HG03432 (cell line): ENCODE results near the gene TLR2.

Experiments
- ATAC-seq: cut with Tn5 transposase; IDR thresholded peaks from one replicate; pipeline ENCODE4 v1.9.1; 2021; ENCODE audit warnings: mild to moderate bottlenecking, moderate library complexity; ENCODE audit not compliant: unreplicated experiment

TLR2 gene

GRCh38 chr4:153728660-153729059, 44.6 kb downstream of the TLR2 start:
- peak; percentile 67 for ATAC-seq

- no peak for ATAC-seq
Measured at GRCh38 chr4:153729895-153730294, 45.8 kb downstream of the TLR2 start.

- no peak for ATAC-seq
Measured at GRCh38 chr4:153731239-153731638, 47.2 kb downstream of the TLR2 start.

DNA sequence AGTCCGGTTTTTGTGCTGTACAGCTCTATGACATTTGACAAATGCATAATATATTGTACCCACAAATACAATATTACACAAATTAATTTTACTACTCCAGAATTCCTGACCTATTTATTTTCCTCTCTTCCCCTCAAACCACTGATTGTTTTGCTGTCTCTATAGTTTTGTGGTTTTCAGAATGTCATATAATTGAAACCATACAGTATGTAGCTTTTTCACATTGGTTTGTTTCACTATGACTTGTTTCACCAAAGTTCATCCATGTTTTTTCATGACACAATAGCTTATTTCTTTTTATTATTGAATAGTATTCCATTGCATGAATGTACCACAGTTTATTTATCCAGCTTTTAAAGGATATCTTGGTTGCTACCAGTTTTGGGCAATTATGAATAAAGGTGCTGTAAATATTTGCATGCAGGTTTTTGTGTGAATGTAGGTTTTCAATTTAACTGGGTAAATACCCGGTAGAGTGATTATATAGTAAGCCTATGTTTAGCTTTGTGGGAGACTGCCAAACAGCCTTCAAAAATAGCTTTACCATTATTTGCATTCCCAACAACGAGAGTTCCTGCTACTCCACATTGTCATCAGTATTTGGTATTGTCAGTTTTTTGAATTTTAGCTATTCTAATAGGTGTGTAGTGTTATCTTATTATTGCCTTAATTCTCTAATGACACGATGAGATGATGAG, 49.8 kb downstream of the TLR2 start:
- peak; percentile 67 for ATAC-seq

GRCh38 chr4:153735906-153736461, 51.9 kb downstream of the TLR2 start:
- no peak for ATAC-seq

GRCh38 chr4:153741541-153741940, 57.5 kb downstream of the TLR2 start:
- ATAC-seq = no peak

GRCh38 chr4:153745651-153746050, 61.6 kb downstream of the TLR2 start:
- no peak for ATAC-seq

GRCh38 chr4:153747406-153747955, 63.4 kb downstream of the TLR2 start:
- no peak for ATAC-seq

- ATAC-seq = no peak
Measured at GRCh38 chr4:153748378-153748777, 64.3 kb downstream of the TLR2 start.

DNA sequence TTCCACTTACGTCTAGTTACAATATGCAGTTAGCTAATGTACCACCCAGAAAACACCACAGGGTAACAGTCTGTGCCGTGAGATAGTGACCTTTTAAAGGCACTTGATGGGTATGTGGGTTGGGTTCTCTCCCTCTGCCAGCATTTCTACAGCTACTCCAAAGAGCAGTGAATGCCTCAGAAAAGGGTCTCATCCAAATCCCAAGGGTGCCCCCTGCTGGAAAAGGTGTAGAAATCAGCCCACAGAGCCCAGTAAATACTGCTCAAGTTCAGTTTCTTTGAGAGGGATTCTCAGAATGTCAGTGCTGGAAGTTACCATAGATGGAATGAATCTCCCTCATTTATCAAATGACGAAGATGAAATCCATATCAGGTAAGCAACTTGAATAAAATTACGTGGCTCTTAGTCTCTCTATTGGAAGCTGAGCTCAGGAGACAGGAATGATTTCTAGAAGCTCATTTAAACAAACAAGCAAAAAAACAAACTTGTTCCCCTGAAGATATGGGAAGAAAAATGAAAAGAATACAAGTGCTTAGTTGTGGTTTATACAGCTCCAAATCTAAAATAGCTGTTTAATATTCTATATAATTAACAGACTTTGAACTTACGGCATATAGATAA, 66.2 kb downstream of the TLR2 start:
- ATAC-seq = peak; percentile 94

DNA sequence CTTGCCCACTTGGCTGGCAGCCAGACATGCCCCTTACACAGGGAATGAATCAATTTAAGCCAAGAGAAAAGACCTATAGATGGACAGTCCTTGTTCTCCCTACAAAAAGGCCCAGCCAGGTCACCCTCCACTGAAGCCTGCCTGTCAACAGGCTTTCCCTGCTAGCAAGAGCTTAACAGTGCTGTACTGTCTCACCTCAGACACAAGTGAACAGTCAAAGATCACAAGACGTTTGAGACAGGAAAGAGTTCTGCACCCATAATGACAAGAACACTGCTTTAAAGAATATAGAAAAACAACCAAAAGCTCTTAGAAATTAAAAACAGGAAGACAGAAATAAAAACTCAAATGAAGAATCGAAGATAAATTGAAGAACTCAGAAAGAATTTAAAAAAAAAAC, 71.1 kb downstream of the TLR2 start:
- ATAC-seq = no peak
